ENCODE results near the gene C9orf85. TPM values are rescaled to one million over a fixed set of nuclear protein-coding genes. Genes with fewer than 3 reads are reported as not detected.

Gene C9orf85
- total RNA-seq, 1 experiment from 2014 or later, result 20.2 TPM

GRCh38 chr9:71968541-71969090 lies 57.2 kb downstream of the C9orf85 start:
- H3K9me3 Mint-ChIP-seq, result peaks cover 16% of the 10 kb centered on the region
- no peaks in the 10 kb centered on the region for H3K27me3 Mint-ChIP-seq (ENCODE audit: low read depth)
- peaks cover 48% of the 10 kb centered on the region for H3K4me1 Mint-ChIP-seq
- ChIA-PET CTCF (no interaction called here), POLR2A (no interaction called here)
- DNase-seq (ENCODE audit: low spot score) (no peak), ATAC-seq (no peak)
- H3K27ac Mint-ChIP-seq, result peak overlapping the region; percentile 84
- no peak overlapping the region for H3K4me3 Mint-ChIP-seq
- no peak for TF ChIP-seq ATF1 (CRISPR knock-in tag; IDR thresholded peaks at IDR 0.05)
- no peak for TF ChIP-seq ATF2 (CRISPR knock-in tag; IDR thresholded peaks at IDR 0.05; ENCODE audit: borderline replicate concordance, low read depth)
- peaks cover 40% of the 10 kb centered on the region for H3K36me3 Mint-ChIP-seq

- Mint-ChIP-seq H3K27me3 (ENCODE audit: low read depth) (no peaks in the 10 kb centered on the region), H3K9me3 (no peaks in the 10 kb centered on the region), H3K27ac (no peak overlapping the region), H3K36me3 (peaks cover 11% of the 10 kb centered on the region), H3K4me1 (peaks cover 6% of the 10 kb centered on the region; the same call in 1 of the 2 replicates), H3K4me3 (no peak overlapping the region)
- ChIA-PET POLR2A (no interaction called here), CTCF (interaction anchor here (0.7 to 2.5 kb wide), 6 partner anchors 10 to 169 kb away, joined by 3 to 8 read pairs (median 3); no protein-coding TSS in a partner anchor)
- ATAC-seq, result no peak
- no peak for DNase-seq (ENCODE audit: low spot score)
- TF ChIP-seq HMGA2 (CRISPR knock-in tag; IDR thresholded peaks at IDR 0.05) (no peak), ZNF532 (CRISPR knock-in tag; IDR thresholded peaks at IDR 0.05; ENCODE audit: borderline replicate concordance) (no peak), ZNF512 (CRISPR knock-in tag; IDR thresholded peaks at IDR 0.05; ENCODE audit: borderline replicate concordance) (no peak), NR2C2 (CRISPR knock-in tag; IDR thresholded peaks at IDR 0.05) (no peak), PRRX2 (CRISPR knock-in tag; IDR thresholded peaks at IDR 0.05) (no peak), ZNF396 (CRISPR knock-in tag; IDR thresholded peaks at IDR 0.05; ENCODE audit: borderline replicate concordance) (no peak), MLX (CRISPR knock-in tag; IDR thresholded peaks at IDR 0.05) (no peak), NR1H2 (CRISPR knock-in tag; IDR thresholded peaks at IDR 0.05) (no peak), OVOL2 (CRISPR knock-in tag; IDR thresholded peaks at IDR 0.05; ENCODE audit: borderline replicate concordance) (no peak), CBFB (CRISPR knock-in tag; IDR thresholded peaks at IDR 0.05; ENCODE audit: low read depth) (no peak), ATF2 (CRISPR knock-in tag; IDR thresholded peaks at IDR 0.05; ENCODE audit: borderline replicate concordance, low read depth) (no peak), TEAD1 (CRISPR knock-in tag; IDR thresholded peaks at IDR 0.05) (no peak), TEAD4 (CRISPR knock-in tag; IDR thresholded peaks at IDR 0.05) (no peak), ZNF425 (CRISPR knock-in tag; conservative IDR thresholded peaks at IDR 0.05) (no peak), KAT7 (CRISPR knock-in tag; IDR thresholded peaks at IDR 0.05; ENCODE audit: borderline replicate concordance) (no peak), E2F4 (CRISPR knock-in tag; IDR thresholded peaks at IDR 0.05; ENCODE audit: borderline replicate concordance, low read depth) (no peak), CTCF (IDR thresholded peaks at IDR 0.05) (no peak)
Measured at GRCh38 chr9:71975833-71976232, 64.4 kb downstream of the C9orf85 start.

All from WTC11 (cell line).